GM12872 (cell line): ENCODE results near the gene CBR1.

Source experiments
- CTCF ChIP-seq: IDR thresholded peaks from 3 replicates; pipeline ENCODE4 v1.5.1; 2011; ENCODE audit warnings: low read depth, mild to moderate bottlenecking, low read length, moderate library complexity; ENCODE audit not compliant: insufficient read depth

Gene CBR1

GRCh38 chr21:36065497-36066036 lies 4.3 kb upstream of the CBR1 start:
- TF ChIP-seq CTCF: no peak

GRCh38 chr21:36068748-36069398 lies 951 bp upstream of the CBR1 start:
- no peak for TF ChIP-seq CTCF

GRCh38 chr21:36070999-36071398 lies 1.2 kb downstream of the CBR1 start:
- no peak for TF ChIP-seq CTCF

- TF ChIP-seq CTCF: no peak
These were observed 2.8 kb downstream of the CBR1 start for GRCh38 chr21:36072453-36073162.

- TF ChIP-seq CTCF: no peak
These were observed 3.4 kb downstream of the CBR1 start for GRCh38 chr21:36073181-36073580.

- no peak for TF ChIP-seq CTCF
These were observed 5.3 kb downstream of the CBR1 start for GRCh38 chr21:36075171-36075570.

- no peak for TF ChIP-seq CTCF
These were observed 6.1 kb downstream of the CBR1 start for GRCh38 chr21:36075953-36076352.
